A673 (cell line): ENCODE data around the gene SHFL.

Source experiments
- EZH2 ChIP-seq: fragments of 200-600 bp; sonication (generic); IDR thresholded peaks from 2 replicates; pipeline ENCODE4 v1.6.1; 2017; ENCODE audit warnings: borderline replicate concordance, low read depth, mild to moderate bottlenecking, mixed read lengths, antibody characterized with exemption, low read length; ENCODE audit not compliant: poor library complexity, severe bottlenecking
- TF ChIP-seq, protein P1 (sequence below): fragments of 300-800, 200-600 bp; sonication (generic); conservative IDR thresholded peaks from 2 replicates; pipeline ENCODE4 v1.5.1; 2017; ENCODE audit warnings: low read depth, mild to moderate bottlenecking, antibody characterized with exemption, low read length, moderate library complexity, mixed read lengths

DNA sequence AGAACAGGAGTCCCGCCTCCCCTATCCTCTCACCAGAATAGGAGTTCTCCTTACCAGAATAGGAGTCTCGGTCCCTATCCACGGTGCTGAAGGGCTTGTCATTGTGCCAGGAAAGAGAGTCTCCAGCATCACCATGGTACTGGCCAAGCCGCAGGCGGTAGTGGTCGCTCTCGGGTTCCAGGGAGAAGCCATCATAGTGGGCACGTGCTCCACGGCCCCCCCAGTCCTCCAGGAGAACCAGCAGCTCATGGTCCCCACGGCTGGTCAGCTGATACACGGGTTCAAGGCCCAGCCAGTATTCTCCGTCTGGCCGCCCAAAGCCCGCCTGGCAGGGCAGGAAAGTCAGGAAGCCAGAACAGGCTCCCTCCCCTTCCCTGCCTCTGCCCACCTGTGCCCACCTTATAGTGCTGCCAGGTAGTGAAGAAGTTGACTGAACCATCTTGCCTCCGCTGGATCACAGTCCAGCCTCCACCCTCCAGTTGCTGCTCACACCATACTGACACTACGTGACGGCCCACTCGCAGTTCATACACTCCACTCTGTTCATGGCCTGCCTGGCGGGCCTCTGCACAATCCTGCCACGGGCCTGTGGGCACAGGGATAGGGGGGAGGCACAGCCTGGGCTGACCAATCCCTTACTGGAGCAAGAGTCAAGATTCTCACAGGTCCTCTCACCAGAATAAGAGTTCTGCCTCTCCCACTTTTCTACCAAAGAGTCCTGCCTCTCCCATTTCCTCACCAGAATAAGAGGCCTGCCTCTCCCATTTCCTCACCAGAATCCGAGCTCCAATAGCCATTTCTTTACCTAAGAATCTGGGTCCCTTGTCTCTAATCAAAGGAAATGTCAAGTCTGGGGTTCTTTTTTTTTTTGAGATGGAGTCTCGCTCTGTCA lies 7.4 kb downstream of the SHFL start:
- TF ChIP-seq, protein P1, sequence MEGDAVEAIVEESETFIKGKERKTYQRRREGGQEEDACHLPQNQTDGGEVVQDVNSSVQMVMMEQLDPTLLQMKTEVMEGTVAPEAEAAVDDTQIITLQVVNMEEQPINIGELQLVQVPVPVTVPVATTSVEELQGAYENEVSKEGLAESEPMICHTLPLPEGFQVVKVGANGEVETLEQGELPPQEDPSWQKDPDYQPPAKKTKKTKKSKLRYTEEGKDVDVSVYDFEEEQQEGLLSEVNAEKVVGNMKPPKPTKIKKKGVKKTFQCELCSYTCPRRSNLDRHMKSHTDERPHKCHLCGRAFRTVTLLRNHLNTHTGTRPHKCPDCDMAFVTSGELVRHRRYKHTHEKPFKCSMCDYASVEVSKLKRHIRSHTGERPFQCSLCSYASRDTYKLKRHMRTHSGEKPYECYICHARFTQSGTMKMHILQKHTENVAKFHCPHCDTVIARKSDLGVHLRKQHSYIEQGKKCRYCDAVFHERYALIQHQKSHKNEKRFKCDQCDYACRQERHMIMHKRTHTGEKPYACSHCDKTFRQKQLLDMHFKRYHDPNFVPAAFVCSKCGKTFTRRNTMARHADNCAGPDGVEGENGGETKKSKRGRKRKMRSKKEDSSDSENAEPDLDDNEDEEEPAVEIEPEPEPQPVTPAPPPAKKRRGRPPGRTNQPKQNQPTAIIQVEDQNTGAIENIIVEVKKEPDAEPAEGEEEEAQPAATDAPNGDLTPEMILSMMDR = no peak
- no peak for TF ChIP-seq EZH2
